Measurements from ENCODE around the gene SIL1. TPM values are rescaled to one million over a fixed set of nuclear protein-coding genes. Genes with fewer than 3 reads are reported as not detected.

SIL1 gene
- total and polyA plus RNA-seq, 2 donors (not counting 3 experiments of a cell fraction or from before 2014, with no cell fraction given), result 47.6 to 67.2 TPM

GRCh38 chr5:139214646-139215045 lies 16.5 kb upstream of the SIL1 start:
- no TSS peak for BruUV-seq (replicated peaks)
- POLR2A ChIA-PET, result no interaction called here
- DNase-seq (ENCODE audit: low read depth, low spot score), result no peak

More at GRCh38 chr5:139214646-139215045, 16.5 kb upstream of the SIL1 start:
- dilution Hi-C loops (cut with MboI; ENCODE audit: extremely low pct_ligation_motif_present, low sequenced_read_pairs), result no loop called here
- H3K36me3 ChIP-seq (ENCODE audit: control insufficient read depth in 2 of 2, extremely low read depth in 1 of 2, insufficient read depth in 2 of 2, low read length in 2 of 2), result no peaks in the 10 kb centered on the region
- H3K27me3 ChIP-seq (ENCODE audit: control insufficient read depth in 2 of 2, insufficient read depth in 2 of 2, low read length in 2 of 2), result peaks cover 0 to 9% of the 10 kb centered on the region in 2 experiments
- H3K4me3 ChIP-seq (replicated peaks in 1 of 3; ENCODE audit: insufficient read depth in 1 of 3, low read depth in 1 of 3, low read length in 3 of 3), result no peak overlapping the region
- H3K4me2 ChIP-seq (ENCODE audit: insufficient read depth, low read length), result no peak overlapping the region
- H2AFZ ChIP-seq (ENCODE audit: low read depth, low read length), result no peak overlapping the region
- no peaks in the 10 kb centered on the region for H3K9me3 ChIP-seq (replicated peaks; ENCODE audit: control insufficient read depth, insufficient read depth, low read length)
- no peak for TF ChIP-seq POLR2AphosphoS5 (IDR thresholded peaks at IDR 0.05; ENCODE audit: insufficient read depth, low read depth, low read length)
- TF ChIP-seq FOS (IDR thresholded peaks at IDR 0.05; ENCODE audit: borderline replicate concordance, insufficient read depth, low read length), result no peak
- TF ChIP-seq POLR2A (IDR thresholded peaks at IDR 0.05; ENCODE audit: low read depth, low read length), result no peak
- TF ChIP-seq JUN (IDR thresholded peaks at IDR 0.05; ENCODE audit: borderline replicate concordance, insufficient read depth, insufficient read length, low read depth), result no peak
- TF ChIP-seq EZH2 (IDR thresholded peaks at IDR 0.05; ENCODE audit: borderline replicate concordance, low read depth, low read length, severe bottlenecking), result no peak
- TF ChIP-seq MYC (IDR thresholded peaks at IDR 0.05; ENCODE audit: low read depth, low read length), result no peak
- no peak for TF ChIP-seq MAX (IDR thresholded peaks at IDR 0.05; ENCODE audit: insufficient read depth, insufficient read length)
- no peak for TF ChIP-seq GATA2 (IDR thresholded peaks at IDR 0.05; ENCODE audit: insufficient read depth, insufficient read length, low read depth, low read length)
- no peak for TF ChIP-seq CTCF (IDR thresholded peaks at IDR 0.05; ENCODE audit: extremely low read depth in 1 of 2, insufficient read depth in 1 of 2, low read depth in 1 of 2, low read length in 2 of 2)
- H3K27ac ChIP-seq (ENCODE audit: insufficient read depth, low read depth, low read length), result no peak overlapping the region
- no peaks in the 10 kb centered on the region for H3K79me2 ChIP-seq (ENCODE audit: control insufficient read depth, insufficient read depth, low read length)
- H3K4me1 ChIP-seq (ENCODE audit: control insufficient read depth, extremely low read depth, insufficient read depth, low read length), result peaks cover 12% of the 10 kb centered on the region
- CTCF ChIA-PET, result interaction anchor here (0.6 to 1.3 kb wide), 7 partner anchors 12 to 635 kb away, joined by 3 to 5 read pairs (median 4); partner anchors contain the start of gene SIL1
- peaks cover 3% of the 10 kb centered on the region for H4K20me1 ChIP-seq (replicated peaks; ENCODE audit: control insufficient read depth, extremely low read depth, insufficient read depth, low read length)
- no peaks in the 10 kb centered on the region for H3K9me1 ChIP-seq (replicated peaks; ENCODE audit: control insufficient read depth, extremely low read depth, insufficient read depth, low read length)
- peak; percentile 4 for FAIRE-seq
- intact Hi-C loops (cut with micrococcal nuclease), result loop anchor here (1.0 kb wide), 1 partner anchor 16 kb away; the partner anchor contains the start of gene SIL1
- H3K9ac ChIP-seq (replicated peaks; ENCODE audit: extremely low read depth, insufficient read depth, low read length), result no peak overlapping the region
